Activated CD4-positive, alpha-beta memory T cell treated with anti-CD3 and anti-CD28 coated beads, Interleukin-2, amount 10 ng/mL, durations not matched to agents 7 days and 5 days (primary cell): ENCODE data around the gene ZBTB4. TPM values are rescaled to one million over a fixed set of nuclear protein-coding genes. Genes with fewer than 3 reads are reported as not detected.

ENCODE experiments used
- CTCF ChIA-PET: fragments of 350-600 bp; sonication (Branson Sonifier 250); formaldehyde crosslinking; loops from one replicate; lab custom pipeline; 2021; ENCODE audit warnings: antibody characterized with exemption, inconsistent platforms; lab: Charles Lee
- POLR2A ChIA-PET: fragments of 350-600 bp; sonication (Branson Sonifier 250); formaldehyde crosslinking; loops from one replicate; lab custom pipeline; 2021; ENCODE audit warnings: antibody characterized with exemption; lab: Charles Lee
- DNase-seq: peaks from one replicate; pipeline ENCODE4 v3.0.0-alpha.2; 2020
- H3K27ac Mint-ChIP-seq: one replicate; pipeline ENCODE4 v1.8.0; 2021; ENCODE audit warnings: mild to moderate bottlenecking, mixed read lengths
- H3K27me3 Mint-ChIP-seq: one replicate; pipeline ENCODE4 v1.8.0; 2021; ENCODE audit warnings: mixed read lengths
- H3K36me3 Mint-ChIP-seq: one replicate; pipeline ENCODE4 v1.8.0; 2021; ENCODE audit warnings: low read depth, mixed read lengths
- H3K4me1 Mint-ChIP-seq: one replicate; pipeline ENCODE4 v1.8.0; 2021; ENCODE audit warnings: mixed read lengths
- H3K4me3 Mint-ChIP-seq: one replicate; pipeline ENCODE4 v1.8.0; 2021; ENCODE audit warnings: mild to moderate bottlenecking, mixed read lengths
- H3K9me3 Mint-ChIP-seq: one replicate; pipeline ENCODE4 v1.8.0; 2021; ENCODE audit warnings: mixed read lengths
- total RNA-seq, 2 experiments: library from RNA; stranded (reverse); gene quantifications; one replicate each; pipeline ENCODE4 v1.2.3, GENCODE V29; 2021

The ZBTB4 gene
- total RNA-seq, 2 experiments from 2014 or later: 27.4 to 27.9 TPM

GRCh38 chr17:7466639-7467341 lies 12.6 kb downstream of the ZBTB4 start:
- peaks cover 8% of the 10 kb centered on the region for H3K4me1 Mint-ChIP-seq
- no peaks in the 10 kb centered on the region for H3K27me3 Mint-ChIP-seq
- no peak for DNase-seq
- no peaks in the 10 kb centered on the region for H3K9me3 Mint-ChIP-seq
- no peak overlapping the region for H3K4me3 Mint-ChIP-seq
- POLR2A ChIA-PET: interaction anchor here (0.7 to 2.1 kb wide), 4 partner anchors 11 to 23 kb away, joined by 3 to 7 read pairs (median 3); partner anchors contain the start of gene POLR2A
- H3K36me3 Mint-ChIP-seq: peaks cover 11% of the 10 kb centered on the region
- CTCF ChIA-PET: interaction anchor here (1.2 kb wide), 1 partner anchor 30 kb away, joined by 3 read pairs; no protein-coding TSS in a partner anchor
- H3K27ac Mint-ChIP-seq: no peak overlapping the region

GRCh38 chr17:7466318-7466638 lies 13.2 kb downstream of the ZBTB4 start:
- Mint-ChIP-seq H3K27ac (no peak overlapping the region), H3K4me3 (no peak overlapping the region), H3K27me3 (no peaks in the 10 kb centered on the region), H3K36me3 (peaks cover 13% of the 10 kb centered on the region), H3K4me1 (peaks cover 3% of the 10 kb centered on the region), H3K9me3 (no peaks in the 10 kb centered on the region)
- POLR2A ChIA-PET: interaction anchor here (0.7 to 2.1 kb wide), 5 partner anchors 9 to 22 kb away, joined by 3 to 7 read pairs (median 3); partner anchors contain the start of gene POLR2A
- no peak for DNase-seq
- CTCF ChIA-PET: interaction anchor here (0.6 to 1.2 kb wide), 2 partner anchors 30 to 168 kb away, joined by 3 read pairs; no protein-coding TSS in a partner anchor

GRCh38 chr17:7465597-7466275 lies 13.7 kb downstream of the ZBTB4 start:
- Mint-ChIP-seq H3K4me3 (no peak overlapping the region), H3K4me1 (peaks cover 3% of the 10 kb centered on the region), H3K9me3 (no peaks in the 10 kb centered on the region), H3K27ac (no peak overlapping the region), H3K36me3 (peaks cover 16% of the 10 kb centered on the region), H3K27me3 (no peaks in the 10 kb centered on the region)
- ChIA-PET POLR2A (interaction anchor here (0.7 to 2.1 kb wide), 4 partner anchors 9 to 18 kb away, joined by 3 to 7 read pairs (median 3); partner anchors contain the start of gene POLR2A), CTCF (interaction anchor here (0.6 to 1.2 kb wide), 2 partner anchors 29 to 168 kb away, joined by 3 read pairs; no protein-coding TSS in a partner anchor)
- DNase-seq: no peak

- DNase-seq: no peak
- ChIA-PET CTCF (no interaction called here), POLR2A (interaction anchor here (1.5 to 2.1 kb wide), 2 partner anchors 8 to 20 kb away, joined by 3 to 12 read pairs; partner anchors contain the start of gene POLR2A)
- Mint-ChIP-seq H3K4me1 (peaks cover 9% of the 10 kb centered on the region), H3K9me3 (no peaks in the 10 kb centered on the region), H3K36me3 (peaks cover 23% of the 10 kb centered on the region), H3K4me3 (no peak overlapping the region), H3K27me3 (no peaks in the 10 kb centered on the region), H3K27ac (no peak overlapping the region)
These were observed 15.3 kb downstream of the ZBTB4 start for GRCh38 chr17:7464081-7464480.

- no peak overlapping the region for H3K27ac Mint-ChIP-seq
- H3K4me3 Mint-ChIP-seq: no peak overlapping the region
- ChIA-PET POLR2A (interaction anchor here (1.9 to 2.1 kb wide), 2 partner anchors 16 to 21 kb away, joined by 6 to 12 read pairs; partner anchors contain the start of genes POLR2A and ZBTB4), CTCF (no interaction called here)
- no peaks in the 10 kb centered on the region for H3K9me3 Mint-ChIP-seq
- no peak for DNase-seq
- peaks cover 28% of the 10 kb centered on the region for H3K36me3 Mint-ChIP-seq
- H3K27me3 Mint-ChIP-seq: no peaks in the 10 kb centered on the region
- H3K4me1 Mint-ChIP-seq: peaks cover 11% of the 10 kb centered on the region
These were observed 16.0 kb downstream of the ZBTB4 start for GRCh38 chr17:7463372-7463846.

GRCh38 chr17:7462474-7463371 lies 16.7 kb downstream of the ZBTB4 start:
- ChIA-PET POLR2A (interaction anchor here (0.5 to 2.1 kb wide), 3 partner anchors 17 to 32 kb away, joined by 3 to 12 read pairs (median 6); partner anchors contain the start of genes POLR2A and ZBTB4), CTCF (interaction anchor here (1.4 to 1.6 kb wide), 2 partner anchors 23 to 26 kb away, joined by 3 to 6 read pairs; no protein-coding TSS in a partner anchor)
- Mint-ChIP-seq H3K36me3 (peaks cover 28% of the 10 kb centered on the region), H3K4me3 (no peak overlapping the region), H3K27me3 (no peaks in the 10 kb centered on the region), H3K27ac (no peak overlapping the region), H3K4me1 (peaks cover 11% of the 10 kb centered on the region), H3K9me3 (no peaks in the 10 kb centered on the region)
- DNase-seq: no peak

- H3K27me3 Mint-ChIP-seq: no peaks in the 10 kb centered on the region
- ChIA-PET POLR2A (interaction anchor here (0.9 to 2.2 kb wide), 5 partner anchors 18 to 24 kb away, joined by 3 to 8 read pairs (median 5); partner anchors contain the start of genes POLR2A and ZBTB4), CTCF (interaction anchor here (1.4 to 1.6 kb wide), 2 partner anchors 24 to 25 kb away, joined by 3 to 6 read pairs; no protein-coding TSS in a partner anchor)
- no peak for DNase-seq
- H3K4me3 Mint-ChIP-seq: no peak overlapping the region
- no peaks in the 10 kb centered on the region for H3K9me3 Mint-ChIP-seq
- no peak overlapping the region for H3K27ac Mint-ChIP-seq
- peaks cover 31% of the 10 kb centered on the region for H3K36me3 Mint-ChIP-seq
- H3K4me1 Mint-ChIP-seq: peaks cover 21% of the 10 kb centered on the region
These were observed 18.4 kb downstream of the ZBTB4 start for GRCh38 chr17:7460850-7461660.

GRCh38 chr17:7459961-7460545 lies 19.4 kb downstream of the ZBTB4 start:
- H3K4me3 Mint-ChIP-seq: no peak overlapping the region
- POLR2A ChIA-PET: interaction anchor here (0.9 to 2.2 kb wide), 3 partner anchors 19 to 25 kb away, joined by 3 to 8 read pairs (median 5); partner anchors contain the start of genes POLR2A and ZBTB4
- H3K27me3 Mint-ChIP-seq: no peaks in the 10 kb centered on the region
- H3K27ac Mint-ChIP-seq: no peak overlapping the region
- peaks cover 24% of the 10 kb centered on the region for H3K4me1 Mint-ChIP-seq
- CTCF ChIA-PET: no interaction called here
- H3K9me3 Mint-ChIP-seq: no peaks in the 10 kb centered on the region
- peaks cover 37% of the 10 kb centered on the region for H3K36me3 Mint-ChIP-seq
- DNase-seq: no peak

GRCh38 chr17:7448461-7448860 lies 31.0 kb downstream of the ZBTB4 start:
- no peak overlapping the region for H3K27ac Mint-ChIP-seq
- H3K27me3 Mint-ChIP-seq: peaks cover 37% of the 10 kb centered on the region
- no peaks in the 10 kb centered on the region for H3K9me3 Mint-ChIP-seq
- H3K36me3 Mint-ChIP-seq: peaks cover 11% of the 10 kb centered on the region
- ChIA-PET POLR2A (interaction anchor here (4.5 kb wide), 1 partner anchor 13 kb away, joined by 29 read pairs; the partner anchor contains the start of gene TMEM102), CTCF (interaction anchor here (5.7 kb wide), 1 partner anchor 13 kb away, joined by 30 read pairs; the partner anchor contains the start of gene TMEM102)
- DNase-seq: no peak
- H3K4me3 Mint-ChIP-seq: no peak overlapping the region
- peaks cover 18% of the 10 kb centered on the region for H3K4me1 Mint-ChIP-seq

GRCh38 chr17:7445619-7445968 lies 33.8 kb downstream of the ZBTB4 start:
- H3K4me1 Mint-ChIP-seq: peaks cover 20% of the 10 kb centered on the region
- H3K36me3 Mint-ChIP-seq: peaks cover 11% of the 10 kb centered on the region
- peak overlapping the region; percentile 59 for H3K4me3 Mint-ChIP-seq
- ChIA-PET POLR2A (interaction anchor here (4.5 to 14.4 kb wide), 3 partner anchors 10 to 36 kb away, joined by 29 to 232 read pairs (median 37); partner anchors contain the start of genes POLR2A, SLC35G6, TMEM102 and ZBTB4), CTCF (interaction anchor here (1.5 to 5.7 kb wide), 3 partner anchors 10 to 115 kb away, joined by 4 to 30 read pairs (median 12); partner anchors contain the start of genes SENP3 and TMEM102)
- H3K9me3 Mint-ChIP-seq: no peaks in the 10 kb centered on the region
- no peak overlapping the region for H3K27ac Mint-ChIP-seq
- DNase-seq: peak; percentile 34
- H3K27me3 Mint-ChIP-seq: peaks cover 59% of the 10 kb centered on the region
